Measurements from ENCODE around the gene JPT2. TPM values are rescaled to one million over a fixed set of nuclear protein-coding genes. Genes with fewer than 3 reads are reported as not detected.

The JPT2 gene
- total and polyA plus RNA-seq, 2 experiments from 2014 or later: 43.8 to 139 TPM

- H3K36me3 ChIP-seq (ENCODE audit: insufficient read depth): peaks cover 8% of the 10 kb centered on the region
- H3F3A ChIP-seq (replicated peaks; ENCODE audit: low read depth): no peaks in the 10 kb centered on the region
- no peaks in the 10 kb centered on the region for H3K79me2 ChIP-seq (replicated peaks; ENCODE audit: insufficient read depth)
- peaks cover 14% of the 10 kb centered on the region for H4K20me1 ChIP-seq (replicated peaks; ENCODE audit: insufficient read depth)
- DNase-seq (ENCODE audit: low spot score) (no peak), ATAC-seq (no peak)
- Mint-ChIP-seq H3K9me3 (no peaks in the 10 kb centered on the region), H3K4me3 (no peak overlapping the region), H3K27me3 (ENCODE audit: insufficient read depth, low read depth, poor library complexity) (peaks cover 5% of the 10 kb centered on the region), H3K4me1 (no peaks in the 10 kb centered on the region; the same call in 2 of the 3 replicates), H3K27ac (no peak overlapping the region), H3K36me3 (ENCODE audit: low read depth) (peaks cover 63% of the 10 kb centered on the region)
- H3K4me2 ChIP-seq: no peak overlapping the region
- H3K27ac ChIP-seq (ENCODE audit: low read depth): no peak overlapping the region
- no peak overlapping the region for H2AFZ ChIP-seq
- H3K4me3 ChIP-seq: no peak overlapping the region
- TF ChIP-seq, protein P1, sequence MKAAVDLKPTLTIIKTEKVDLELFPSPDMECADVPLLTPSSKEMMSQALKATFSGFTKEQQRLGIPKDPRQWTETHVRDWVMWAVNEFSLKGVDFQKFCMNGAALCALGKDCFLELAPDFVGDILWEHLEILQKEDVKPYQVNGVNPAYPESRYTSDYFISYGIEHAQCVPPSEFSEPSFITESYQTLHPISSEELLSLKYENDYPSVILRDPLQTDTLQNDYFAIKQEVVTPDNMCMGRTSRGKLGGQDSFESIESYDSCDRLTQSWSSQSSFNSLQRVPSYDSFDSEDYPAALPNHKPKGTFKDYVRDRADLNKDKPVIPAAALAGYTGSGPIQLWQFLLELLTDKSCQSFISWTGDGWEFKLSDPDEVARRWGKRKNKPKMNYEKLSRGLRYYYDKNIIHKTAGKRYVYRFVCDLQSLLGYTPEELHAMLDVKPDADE (IDR thresholded peaks at IDR 0.05): no peak
- TF ChIP-seq JUNB (IDR thresholded peaks at IDR 0.05; ENCODE audit: unreplicated experiment): no peak
- no peak for TF ChIP-seq EZH2 (IDR thresholded peaks at IDR 0.05; ENCODE audit: low read depth, unreplicated experiment)
- TF ChIP-seq, protein P2, sequence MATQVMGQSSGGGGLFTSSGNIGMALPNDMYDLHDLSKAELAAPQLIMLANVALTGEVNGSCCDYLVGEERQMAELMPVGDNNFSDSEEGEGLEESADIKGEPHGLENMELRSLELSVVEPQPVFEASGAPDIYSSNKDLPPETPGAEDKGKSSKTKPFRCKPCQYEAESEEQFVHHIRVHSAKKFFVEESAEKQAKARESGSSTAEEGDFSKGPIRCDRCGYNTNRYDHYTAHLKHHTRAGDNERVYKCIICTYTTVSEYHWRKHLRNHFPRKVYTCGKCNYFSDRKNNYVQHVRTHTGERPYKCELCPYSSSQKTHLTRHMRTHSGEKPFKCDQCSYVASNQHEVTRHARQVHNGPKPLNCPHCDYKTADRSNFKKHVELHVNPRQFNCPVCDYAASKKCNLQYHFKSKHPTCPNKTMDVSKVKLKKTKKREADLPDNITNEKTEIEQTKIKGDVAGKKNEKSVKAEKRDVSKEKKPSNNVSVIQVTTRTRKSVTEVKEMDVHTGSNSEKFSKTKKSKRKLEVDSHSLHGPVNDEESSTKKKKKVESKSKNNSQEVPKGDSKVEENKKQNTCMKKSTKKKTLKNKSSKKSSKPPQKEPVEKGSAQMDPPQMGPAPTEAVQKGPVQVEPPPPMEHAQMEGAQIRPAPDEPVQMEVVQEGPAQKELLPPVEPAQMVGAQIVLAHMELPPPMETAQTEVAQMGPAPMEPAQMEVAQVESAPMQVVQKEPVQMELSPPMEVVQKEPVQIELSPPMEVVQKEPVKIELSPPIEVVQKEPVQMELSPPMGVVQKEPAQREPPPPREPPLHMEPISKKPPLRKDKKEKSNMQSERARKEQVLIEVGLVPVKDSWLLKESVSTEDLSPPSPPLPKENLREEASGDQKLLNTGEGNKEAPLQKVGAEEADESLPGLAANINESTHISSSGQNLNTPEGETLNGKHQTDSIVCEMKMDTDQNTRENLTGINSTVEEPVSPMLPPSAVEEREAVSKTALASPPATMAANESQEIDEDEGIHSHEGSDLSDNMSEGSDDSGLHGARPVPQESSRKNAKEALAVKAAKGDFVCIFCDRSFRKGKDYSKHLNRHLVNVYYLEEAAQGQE (IDR thresholded peaks at IDR 0.05; ENCODE audit: unreplicated experiment): no peak
- TF ChIP-seq CREB1 (CRISPR knock-in tag; IDR thresholded peaks at IDR 0.05; ENCODE audit: low read depth): no peak
- no peak for TF ChIP-seq ZNF114 (CRISPR knock-in tag; IDR thresholded peaks at IDR 0.05)
- no peak for TF ChIP-seq POLR2AphosphoS5 (IDR thresholded peaks at IDR 0.05; ENCODE audit: low read depth)
- no peak for TF ChIP-seq NANOG (IDR thresholded peaks at IDR 0.05; ENCODE audit: borderline replicate concordance)
- TF ChIP-seq, protein P3, sequence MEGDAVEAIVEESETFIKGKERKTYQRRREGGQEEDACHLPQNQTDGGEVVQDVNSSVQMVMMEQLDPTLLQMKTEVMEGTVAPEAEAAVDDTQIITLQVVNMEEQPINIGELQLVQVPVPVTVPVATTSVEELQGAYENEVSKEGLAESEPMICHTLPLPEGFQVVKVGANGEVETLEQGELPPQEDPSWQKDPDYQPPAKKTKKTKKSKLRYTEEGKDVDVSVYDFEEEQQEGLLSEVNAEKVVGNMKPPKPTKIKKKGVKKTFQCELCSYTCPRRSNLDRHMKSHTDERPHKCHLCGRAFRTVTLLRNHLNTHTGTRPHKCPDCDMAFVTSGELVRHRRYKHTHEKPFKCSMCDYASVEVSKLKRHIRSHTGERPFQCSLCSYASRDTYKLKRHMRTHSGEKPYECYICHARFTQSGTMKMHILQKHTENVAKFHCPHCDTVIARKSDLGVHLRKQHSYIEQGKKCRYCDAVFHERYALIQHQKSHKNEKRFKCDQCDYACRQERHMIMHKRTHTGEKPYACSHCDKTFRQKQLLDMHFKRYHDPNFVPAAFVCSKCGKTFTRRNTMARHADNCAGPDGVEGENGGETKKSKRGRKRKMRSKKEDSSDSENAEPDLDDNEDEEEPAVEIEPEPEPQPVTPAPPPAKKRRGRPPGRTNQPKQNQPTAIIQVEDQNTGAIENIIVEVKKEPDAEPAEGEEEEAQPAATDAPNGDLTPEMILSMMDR (conservative IDR thresholded peaks at IDR 0.05; ENCODE audit: low read depth in 2 of 2): no peak
- no peak for TF ChIP-seq STAT1 (IDR thresholded peaks at IDR 0.05; ENCODE audit: unreplicated experiment)
- TF ChIP-seq ZNF331 (CRISPR knock-in tag; IDR thresholded peaks at IDR 0.05; ENCODE audit: low read depth): no peak
- TF ChIP-seq, protein P4, sequence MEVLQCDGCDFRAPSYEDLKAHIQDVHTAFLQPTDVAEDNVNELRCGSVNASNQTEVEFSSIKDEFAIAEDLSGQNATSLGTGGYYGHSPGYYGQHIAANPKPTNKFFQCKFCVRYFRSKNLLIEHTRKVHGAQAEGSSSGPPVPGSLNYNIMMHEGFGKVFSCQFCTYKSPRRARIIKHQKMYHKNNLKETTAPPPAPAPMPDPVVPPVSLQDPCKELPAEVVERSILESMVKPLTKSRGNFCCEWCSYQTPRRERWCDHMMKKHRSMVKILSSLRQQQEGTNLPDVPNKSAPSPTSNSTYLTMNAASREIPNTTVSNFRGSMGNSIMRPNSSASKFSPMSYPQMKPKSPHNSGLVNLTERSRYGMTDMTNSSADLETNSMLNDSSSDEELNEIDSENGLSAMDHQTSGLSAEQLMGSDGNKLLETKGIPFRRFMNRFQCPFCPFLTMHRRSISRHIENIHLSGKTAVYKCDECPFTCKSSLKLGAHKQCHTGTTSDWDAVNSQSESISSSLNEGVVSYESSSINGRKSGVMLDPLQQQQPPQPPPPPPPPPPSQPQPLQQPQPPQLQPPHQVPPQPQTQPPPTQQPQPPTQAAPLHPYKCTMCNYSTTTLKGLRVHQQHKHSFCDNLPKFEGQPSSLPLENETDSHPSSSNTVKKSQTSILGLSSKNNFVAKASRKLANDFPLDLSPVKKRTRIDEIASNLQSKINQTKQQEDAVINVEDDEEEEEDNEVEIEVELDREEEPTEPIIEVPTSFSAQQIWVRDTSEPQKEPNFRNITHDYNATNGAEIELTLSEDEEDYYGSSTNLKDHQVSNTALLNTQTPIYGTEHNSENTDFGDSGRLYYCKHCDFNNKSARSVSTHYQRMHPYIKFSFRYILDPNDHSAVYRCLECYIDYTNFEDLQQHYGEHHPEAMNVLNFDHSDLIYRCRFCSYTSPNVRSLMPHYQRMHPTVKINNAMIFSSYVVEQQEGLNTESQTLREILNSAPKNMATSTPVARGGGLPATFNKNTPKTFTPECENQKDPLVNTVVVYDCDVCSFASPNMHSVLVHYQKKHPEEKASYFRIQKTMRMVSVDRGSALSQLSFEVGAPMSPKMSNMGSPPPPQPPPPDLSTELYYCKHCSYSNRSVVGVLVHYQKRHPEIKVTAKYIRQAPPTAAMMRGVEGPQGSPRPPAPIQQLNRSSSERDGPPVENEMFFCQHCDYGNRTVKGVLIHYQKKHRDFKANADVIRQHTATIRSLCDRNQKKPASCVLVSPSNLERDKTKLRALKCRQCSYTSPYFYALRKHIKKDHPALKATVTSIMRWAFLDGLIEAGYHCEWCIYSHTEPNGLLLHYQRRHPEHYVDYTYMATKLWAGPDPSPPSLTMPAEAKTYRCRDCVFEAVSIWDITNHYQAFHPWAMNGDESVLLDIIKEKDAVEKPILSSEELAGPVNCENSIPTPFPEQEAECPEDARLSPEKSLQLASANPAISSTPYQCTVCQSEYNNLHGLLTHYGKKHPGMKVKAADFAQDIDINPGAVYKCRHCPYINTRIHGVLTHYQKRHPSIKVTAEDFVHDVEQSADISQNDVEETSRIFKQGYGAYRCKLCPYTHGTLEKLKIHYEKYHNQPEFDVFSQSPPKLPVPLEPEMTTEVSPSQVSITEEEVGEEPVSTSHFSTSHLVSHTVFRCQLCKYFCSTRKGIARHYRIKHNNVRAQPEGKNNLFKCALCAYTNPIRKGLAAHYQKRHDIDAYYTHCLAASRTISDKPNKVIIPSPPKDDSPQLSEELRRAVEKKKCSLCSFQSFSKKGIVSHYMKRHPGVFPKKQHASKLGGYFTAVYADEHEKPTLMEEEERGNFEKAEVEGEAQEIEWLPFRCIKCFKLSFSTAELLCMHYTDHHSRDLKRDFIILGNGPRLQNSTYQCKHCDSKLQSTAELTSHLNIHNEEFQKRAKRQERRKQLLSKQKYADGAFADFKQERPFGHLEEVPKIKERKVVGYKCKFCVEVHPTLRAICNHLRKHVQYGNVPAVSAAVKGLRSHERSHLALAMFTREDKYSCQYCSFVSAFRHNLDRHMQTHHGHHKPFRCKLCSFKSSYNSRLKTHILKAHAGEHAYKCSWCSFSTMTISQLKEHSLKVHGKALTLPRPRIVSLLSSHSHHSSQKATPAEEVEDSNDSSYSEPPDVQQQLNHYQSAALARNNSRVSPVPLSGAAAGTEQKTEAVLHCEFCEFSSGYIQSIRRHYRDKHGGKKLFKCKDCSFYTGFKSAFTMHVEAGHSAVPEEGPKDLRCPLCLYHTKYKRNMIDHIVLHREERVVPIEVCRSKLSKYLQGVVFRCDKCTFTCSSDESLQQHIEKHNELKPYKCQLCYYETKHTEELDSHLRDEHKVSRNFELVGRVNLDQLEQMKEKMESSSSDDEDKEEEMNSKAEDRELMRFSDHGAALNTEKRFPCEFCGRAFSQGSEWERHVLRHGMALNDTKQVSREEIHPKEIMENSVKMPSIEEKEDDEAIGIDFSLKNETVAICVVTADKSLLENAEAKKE (CRISPR knock-in tag; IDR thresholded peaks at IDR 0.05): no peak
- no peak for TF ChIP-seq EZH2phosphoT487 (IDR thresholded peaks at IDR 0.05; ENCODE audit: unreplicated experiment)
- H3K4me1 ChIP-seq (ENCODE audit: insufficient read depth): no peaks in the 10 kb centered on the region
- H3K27me3 ChIP-seq (ENCODE audit: insufficient read depth): no peaks in the 10 kb centered on the region
- H3K9me2 ChIP-seq (ENCODE audit: insufficient read depth): no peaks in the 10 kb centered on the region
Observed at GRCh38 chr16:1642148-1642547, 35.9 kb upstream of the JPT2 start.
